ENCODE results near the gene UTP14A.

The UTP14A gene

DNA sequence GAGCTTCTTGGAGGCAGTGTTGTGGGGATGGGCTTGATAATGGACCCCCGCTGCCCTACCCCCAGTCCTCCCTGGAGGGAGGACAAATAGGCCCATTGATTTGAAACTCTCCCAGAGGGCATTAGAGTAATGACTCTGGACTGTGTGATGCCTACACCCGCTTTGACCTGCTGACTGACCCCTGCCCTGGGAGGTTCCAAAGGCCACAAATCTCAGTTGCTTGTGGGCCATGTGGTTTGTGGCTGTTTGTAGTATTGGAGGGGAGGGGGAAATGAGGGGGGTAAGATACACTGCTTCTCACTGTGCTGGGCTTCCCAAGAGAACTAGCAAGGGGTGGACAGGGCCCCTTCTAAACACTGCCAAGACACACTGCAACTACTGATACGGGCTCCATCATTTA, 48.8 kb downstream of the UTP14A start:
- no peak for DNase-seq

GRCh38 chrX:129955682-129956081, 49.7 kb downstream of the UTP14A start:
- DNase-seq = no peak

DNA sequence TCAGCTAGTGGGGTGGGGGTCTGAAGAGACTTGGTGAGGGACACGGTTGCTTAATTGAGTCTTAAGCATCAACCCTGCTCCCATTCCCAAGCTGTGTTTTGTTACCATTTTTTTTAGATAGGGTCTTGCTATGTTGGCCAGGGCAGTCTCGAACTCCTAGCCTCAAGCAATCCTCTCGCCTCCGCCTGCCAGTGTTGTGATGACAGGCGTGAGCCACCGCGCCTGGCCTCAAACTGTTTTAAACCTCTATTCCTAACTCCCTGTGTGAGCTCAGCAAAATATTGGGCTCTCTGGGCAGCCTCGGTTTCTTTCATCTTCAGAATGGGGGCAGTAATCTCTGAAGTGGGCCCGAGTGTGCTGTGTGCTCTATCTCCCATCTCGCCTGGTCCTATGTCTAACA, 50.2 kb downstream of the UTP14A start:
- DNase-seq = no peak

DNA sequence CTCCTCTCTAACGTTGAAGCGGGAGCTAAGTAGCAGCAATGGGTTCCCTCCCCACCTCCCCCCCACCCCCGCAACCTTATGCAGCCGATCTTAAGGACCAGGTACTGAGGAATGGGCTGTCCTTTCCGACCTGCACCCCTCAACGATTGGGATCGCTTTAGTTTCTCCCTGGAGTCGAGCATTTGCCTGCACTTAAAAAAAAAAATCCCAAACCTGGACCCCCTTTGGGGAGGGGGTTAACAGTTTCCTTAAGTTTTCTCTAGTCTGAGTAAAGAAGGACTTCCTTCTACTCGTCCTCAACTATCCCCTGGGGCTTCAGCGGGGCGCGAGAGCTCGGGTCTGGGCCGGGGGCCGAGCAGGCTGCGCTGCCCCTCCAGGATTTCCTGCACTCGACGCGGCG, 50.8 kb downstream of the UTP14A start:
- DNase-seq = no peak

- DNase-seq = no peak
Observed at GRCh38 chrX:129957241-129958082, 51.5 kb downstream of the UTP14A start.

DNA sequence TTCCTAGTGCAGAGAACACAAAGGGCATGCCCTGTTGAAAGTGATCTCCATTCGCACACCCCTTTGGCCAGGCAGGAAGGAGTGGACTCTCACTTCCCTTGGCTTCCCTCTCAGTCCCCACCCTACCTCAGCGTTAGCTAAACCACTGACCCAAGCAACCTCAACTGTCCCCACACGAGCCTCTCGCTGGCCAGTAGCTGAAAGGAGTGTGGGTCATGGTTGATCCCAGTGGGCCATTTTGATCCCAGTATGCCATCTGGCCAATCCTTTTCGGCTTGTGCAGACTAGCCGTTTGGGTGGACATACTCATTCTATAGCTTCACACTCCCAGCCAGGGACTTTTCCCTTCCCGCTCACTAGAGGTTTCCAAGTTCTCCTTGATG, 52.1 kb downstream of the UTP14A start:
- DNase-seq = no peak

- no peak for DNase-seq
Observed at GRCh38 chrX:129958814-129959492, 53.0 kb downstream of the UTP14A start.

DNA sequence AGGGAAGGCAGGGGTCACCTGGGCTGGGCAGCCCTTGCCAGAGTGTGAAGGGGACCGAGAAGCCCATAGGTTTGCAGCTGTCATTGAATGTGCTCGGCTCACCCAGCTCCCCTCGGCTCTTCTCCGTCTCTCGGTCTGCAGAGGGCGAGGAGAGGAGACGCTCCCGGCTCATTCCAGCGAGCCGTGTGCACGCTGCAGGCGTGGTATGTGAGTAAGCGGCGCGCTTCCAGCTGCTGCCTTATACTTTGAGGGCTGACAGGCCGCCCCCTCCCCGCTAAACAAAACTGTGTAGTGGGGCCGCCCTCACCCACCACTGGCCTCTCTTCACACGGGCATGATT, 53.5 kb downstream of the UTP14A start:
- no peak for DNase-seq

DNA sequence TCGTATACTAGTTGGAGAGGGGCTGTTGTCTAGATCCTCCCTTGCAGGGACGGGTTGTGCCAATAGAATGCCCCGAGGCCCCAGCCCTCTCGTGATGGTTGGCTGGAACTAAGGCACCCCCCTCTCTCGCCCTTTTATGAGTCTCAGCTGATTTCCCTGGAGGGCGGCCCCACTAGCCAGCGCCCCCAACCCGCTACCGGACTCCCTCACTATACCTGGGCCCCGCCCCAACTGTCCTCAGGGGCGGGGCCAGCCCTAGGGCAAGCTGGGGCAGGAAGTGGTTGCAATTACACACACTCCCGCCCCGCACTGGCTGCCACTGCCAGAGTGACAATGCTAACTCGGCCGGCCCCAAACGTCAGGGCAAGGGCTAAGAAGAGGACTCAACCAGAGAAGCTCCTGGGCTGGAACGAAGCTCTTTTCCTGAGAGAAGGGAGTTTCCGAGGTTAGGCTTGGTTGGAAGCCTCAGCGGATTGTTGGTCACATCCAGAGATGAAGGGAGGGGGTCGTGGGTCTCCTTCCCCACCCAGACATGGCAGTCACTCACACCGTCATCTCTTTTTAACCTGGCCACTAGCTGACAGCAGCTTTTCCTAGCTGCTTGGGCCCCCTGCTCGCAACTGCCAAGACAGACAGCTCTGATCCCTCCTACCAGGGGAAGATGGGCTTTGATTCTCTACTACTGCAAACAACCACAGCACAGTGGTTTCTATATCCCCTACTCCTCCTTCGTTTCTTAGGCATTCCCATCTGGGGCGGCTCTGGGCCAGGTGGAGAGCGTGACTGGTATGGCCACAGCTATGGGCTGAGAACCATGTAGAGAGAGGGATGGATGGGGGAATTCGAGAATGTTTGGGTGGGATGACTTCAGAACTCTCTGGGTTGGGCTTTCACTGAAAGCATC, 55.5 kb downstream of the UTP14A start:
- DNase-seq = no peak

- no peak for DNase-seq
Observed at GRCh38 chrX:129963729-129964128, 57.8 kb downstream of the UTP14A start.

DNA sequence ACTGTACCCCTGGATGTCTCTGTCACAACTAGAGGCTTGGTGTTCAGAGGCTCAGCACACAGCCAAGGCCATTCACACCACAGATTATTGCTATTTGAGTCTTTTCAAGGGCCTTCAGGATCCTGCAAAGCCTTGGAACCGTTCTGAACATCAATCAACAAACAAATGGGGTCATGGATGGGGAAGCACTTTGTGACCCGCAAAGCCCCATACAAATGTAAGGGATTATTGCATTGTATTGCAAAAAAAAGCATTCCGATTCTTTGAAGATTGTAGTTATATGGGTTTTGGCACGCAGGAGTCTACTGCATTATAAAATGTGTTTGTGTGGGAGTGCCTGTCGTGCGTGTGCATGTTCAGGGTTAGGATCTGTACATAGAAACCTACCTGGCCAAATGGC, 59.2 kb downstream of the UTP14A start:
- no peak for DNase-seq

DNA sequence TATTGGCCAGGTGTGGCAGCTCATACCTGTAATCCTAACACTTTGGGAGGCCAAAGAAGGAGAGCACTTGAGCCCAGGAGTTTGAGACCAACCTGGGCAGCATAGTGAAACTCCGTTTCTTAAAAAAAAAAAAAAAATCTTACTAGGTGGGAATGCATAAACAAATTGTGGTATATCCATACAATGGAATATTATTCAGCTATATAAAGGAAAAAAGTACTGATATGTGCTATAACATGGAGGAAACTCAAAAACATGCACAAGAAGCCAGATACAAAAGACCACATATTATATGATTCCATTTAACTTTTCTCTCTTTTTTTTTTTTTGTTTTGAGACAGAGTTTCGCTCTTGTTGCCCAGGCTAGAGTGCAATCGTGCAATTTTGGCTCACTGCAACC, 63.0 kb downstream of the UTP14A start:
- DNase-seq = no peak

GRCh38 chrX:129976441-129976840, 70.5 kb downstream of the UTP14A start:
- DNase-seq = no peak

All from NCI-H187 treated with DMSO at 0.1 percent for 48 hours (cell line).